ENCODE data around the gene OSTC.

Gene OSTC

GRCh38 chr4:108607079-108607815 lies 43.2 kb upstream of the OSTC start:
- H3K9me3 ChIP-seq (ENCODE audit: insufficient read depth, low read length), result no peaks in the 10 kb centered on the region
- no peaks in the 10 kb centered on the region for H3K79me2 ChIP-seq (ENCODE audit: low read length)
- no peak for TF ChIP-seq CTCF (IDR thresholded peaks at IDR 0.05; ENCODE audit: low read depth, low read length)
- TF ChIP-seq EZH2phosphoT487 (IDR thresholded peaks at IDR 0.05; ENCODE audit: low read depth), result no peak
- no peak overlapping the region for H3K4me3 ChIP-seq (ENCODE audit: low read length)
- H3K4me1 ChIP-seq (ENCODE audit: low read length), result no peaks in the 10 kb centered on the region
- H3K27ac ChIP-seq (ENCODE audit: low read length), result no peak overlapping the region
- no peak overlapping the region for H2AFZ ChIP-seq (ENCODE audit: low read depth, low read length)
- no peak overlapping the region for H3K9ac ChIP-seq (ENCODE audit: low read length)
- no peaks in the 10 kb centered on the region for H4K20me1 ChIP-seq (ENCODE audit: insufficient read depth, low read length)
- no peaks in the 10 kb centered on the region for H3K27me3 ChIP-seq (ENCODE audit: low read depth, low read length)
- H3K4me2 ChIP-seq (ENCODE audit: low read length), result no peak overlapping the region
- H3K36me3 ChIP-seq (replicated peaks; ENCODE audit: low read depth, low read length), result no peaks in the 10 kb centered on the region

GRCh38 chr4:108611365-108611764 lies 39.0 kb upstream of the OSTC start:
- Histone ChIP-seq H3K27ac (ENCODE audit: low read length) (no peak overlapping the region), H3K9me3 (ENCODE audit: insufficient read depth, low read length) (no peaks in the 10 kb centered on the region), H3K36me3 (replicated peaks; ENCODE audit: low read depth, low read length) (no peaks in the 10 kb centered on the region), H3K4me1 (ENCODE audit: low read length) (no peaks in the 10 kb centered on the region), H3K79me2 (ENCODE audit: low read length) (no peaks in the 10 kb centered on the region), H4K20me1 (ENCODE audit: insufficient read depth, low read length) (no peaks in the 10 kb centered on the region), H3K4me2 (ENCODE audit: low read length) (peak overlapping the region; percentile 34), H3K4me3 (ENCODE audit: low read length) (peak overlapping the region; percentile 60), H3K27me3 (ENCODE audit: low read depth, low read length) (no peaks in the 10 kb centered on the region), H2AFZ (ENCODE audit: low read depth, low read length) (peak overlapping the region; percentile 49; the same call in 1 of the 2 replicates), H3K9ac (ENCODE audit: low read length) (no peak overlapping the region; the same call in 1 of the 2 replicates)
- TF ChIP-seq CTCF (IDR thresholded peaks at IDR 0.05; ENCODE audit: low read depth, low read length) (no peak; the same call in 1 of the 2 replicates), EZH2phosphoT487 (IDR thresholded peaks at IDR 0.05; ENCODE audit: low read depth) (no peak)

- Histone ChIP-seq H3K9me3 (ENCODE audit: insufficient read depth, low read length) (no peaks in the 10 kb centered on the region), H3K27me3 (ENCODE audit: low read depth, low read length) (no peaks in the 10 kb centered on the region), H4K20me1 (ENCODE audit: insufficient read depth, low read length) (no peaks in the 10 kb centered on the region), H3K27ac (ENCODE audit: low read length) (no peak overlapping the region), H3K79me2 (ENCODE audit: low read length) (no peaks in the 10 kb centered on the region), H3K4me3 (ENCODE audit: low read length) (no peak overlapping the region), H2AFZ (ENCODE audit: low read depth, low read length) (no peak overlapping the region), H3K4me2 (ENCODE audit: low read length) (no peak overlapping the region), H3K9ac (ENCODE audit: low read length) (no peak overlapping the region), H3K4me1 (ENCODE audit: low read length) (no peaks in the 10 kb centered on the region), H3K36me3 (replicated peaks; ENCODE audit: low read depth, low read length) (no peaks in the 10 kb centered on the region)
- no peak for TF ChIP-seq EZH2phosphoT487 (IDR thresholded peaks at IDR 0.05; ENCODE audit: low read depth)
- no peak for TF ChIP-seq CTCF (IDR thresholded peaks at IDR 0.05; ENCODE audit: low read depth, low read length)
Observed at GRCh38 chr4:108612365-108612764, 38.0 kb upstream of the OSTC start.

GRCh38 chr4:108619372-108620100 lies 30.9 kb upstream of the OSTC start:
- no peaks in the 10 kb centered on the region for H3K9me3 ChIP-seq (ENCODE audit: insufficient read depth, low read length)
- no peak overlapping the region for H3K27ac ChIP-seq (ENCODE audit: low read length)
- peaks cover 33% of the 10 kb centered on the region for H4K20me1 ChIP-seq (ENCODE audit: insufficient read depth, low read length)
- peak overlapping the region; percentile 93 for H3K4me2 ChIP-seq (ENCODE audit: low read length)
- peak overlapping the region; percentile 100 for H3K4me3 ChIP-seq (ENCODE audit: low read length)
- H3K4me1 ChIP-seq (ENCODE audit: low read length), result peaks cover 23% of the 10 kb centered on the region
- peak overlapping the region; percentile 59 for H3K9ac ChIP-seq (ENCODE audit: low read length)
- H2AFZ ChIP-seq (ENCODE audit: low read depth, low read length), result peak overlapping the region; percentile 96
- H3K27me3 ChIP-seq (ENCODE audit: low read depth, low read length), result no peaks in the 10 kb centered on the region
- no peak for TF ChIP-seq EZH2phosphoT487 (IDR thresholded peaks at IDR 0.05; ENCODE audit: low read depth)
- peaks cover 42% of the 10 kb centered on the region for H3K79me2 ChIP-seq (ENCODE audit: low read length)
- H3K36me3 ChIP-seq (replicated peaks; ENCODE audit: low read depth, low read length), result peaks cover 34% of the 10 kb centered on the region
